ENCODE data around the gene DNAH8.

The DNAH8 gene

GRCh38 chr6:38767560-38767959 lies 52.4 kb downstream of the DNAH8 start:
- DNase-seq (ENCODE audit: low read depth), result no peak
- H3K4me3 ChIP-seq (ENCODE audit: low read depth, low read length), result no peak overlapping the region
- TF ChIP-seq CTCF (IDR thresholded peaks at IDR 0.05; ENCODE audit: control insufficient read depth, extremely low read depth, insufficient read depth), result no peak

DNA sequence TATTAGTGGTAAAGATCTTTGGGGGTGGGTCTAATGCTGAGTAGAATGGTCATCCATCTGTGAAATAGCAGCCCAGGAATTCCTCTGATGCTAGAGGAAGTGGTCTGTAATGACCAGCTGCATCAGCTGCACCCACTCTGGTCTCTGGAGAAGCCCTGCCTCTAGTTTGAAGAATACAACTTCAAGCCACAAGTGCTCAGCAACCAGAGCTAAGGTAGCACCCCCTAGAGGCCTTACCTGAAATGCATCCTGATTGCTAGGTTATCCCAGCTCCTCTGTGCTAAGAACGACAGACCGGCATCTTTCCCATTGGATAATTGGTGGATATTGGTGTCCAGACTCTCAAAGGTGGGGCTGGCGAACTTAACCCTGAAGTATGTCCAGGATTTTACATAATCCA lies 58.2 kb downstream of the DNAH8 start:
- no peak for DNase-seq (ENCODE audit: low read depth)
- peak; percentile 19; the same call in 1 of the 2 replicates for TF ChIP-seq CTCF (IDR thresholded peaks at IDR 0.05; ENCODE audit: control insufficient read depth, extremely low read depth, insufficient read depth)
- H3K4me3 ChIP-seq (ENCODE audit: low read depth, low read length), result no peak overlapping the region

DNA sequence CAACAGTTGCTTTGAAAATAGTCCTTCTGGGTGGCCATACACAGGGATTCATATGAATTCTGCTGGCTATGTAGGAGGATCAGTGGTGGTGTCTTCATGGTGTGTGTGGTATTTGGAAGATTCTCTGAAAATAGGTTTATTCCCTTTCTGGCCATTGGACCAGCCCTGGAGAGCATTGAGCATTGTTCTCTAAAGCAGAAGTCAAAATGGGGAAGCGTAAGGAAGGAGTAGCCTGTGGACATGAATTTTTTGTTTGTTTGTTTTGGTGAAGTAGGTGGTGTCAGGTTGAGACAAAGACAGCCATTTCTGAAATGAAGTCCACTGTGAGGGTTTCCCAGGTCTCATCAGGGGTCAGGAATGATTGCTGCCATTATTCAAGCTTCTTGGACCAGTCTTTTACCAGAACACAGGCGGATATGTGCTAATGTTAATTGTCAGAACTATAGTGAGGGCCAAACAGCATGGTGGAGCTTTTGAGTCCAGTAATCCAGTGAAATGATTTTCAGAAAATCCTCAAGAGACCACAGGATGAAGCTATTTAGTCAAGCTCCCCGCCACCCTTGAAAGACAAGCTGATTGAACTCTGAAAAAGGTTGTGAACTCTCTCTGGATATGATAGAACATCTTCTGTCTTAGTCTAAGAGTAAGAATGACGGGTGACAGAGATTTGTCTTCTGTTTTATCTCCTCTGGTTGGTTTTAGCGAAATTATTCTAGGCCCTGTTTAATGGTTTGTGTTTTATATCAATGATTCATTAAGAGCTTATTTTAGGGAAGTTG lies 60.0 kb downstream of the DNAH8 start:
- no peak for TF ChIP-seq CTCF (IDR thresholded peaks at IDR 0.05; ENCODE audit: control insufficient read depth, extremely low read depth, insufficient read depth)
- H3K4me3 ChIP-seq (ENCODE audit: low read depth, low read length), result no peak overlapping the region
- no peak for DNase-seq (ENCODE audit: low read depth)

- TF ChIP-seq CTCF (IDR thresholded peaks at IDR 0.05; ENCODE audit: control insufficient read depth, extremely low read depth, insufficient read depth), result no peak
- no peak for DNase-seq (ENCODE audit: low read depth)
- H3K4me3 ChIP-seq (ENCODE audit: low read depth, low read length), result no peak overlapping the region
Measured at GRCh38 chr6:38775870-38776269, 60.8 kb downstream of the DNAH8 start.

GRCh38 chr6:38776515-38776914 lies 61.4 kb downstream of the DNAH8 start:
- no peak for DNase-seq (ENCODE audit: low read depth)

GRCh38 chr6:38779310-38780062 lies 64.4 kb downstream of the DNAH8 start:
- H3K4me3 ChIP-seq (ENCODE audit: low read depth, low read length), result no peak overlapping the region
- no peak for TF ChIP-seq CTCF (IDR thresholded peaks at IDR 0.05; ENCODE audit: control insufficient read depth, extremely low read depth, insufficient read depth)
- DNase-seq (ENCODE audit: low read depth), result no peak

More at GRCh38 chr6:38776515-38776914, 61.4 kb downstream of the DNAH8 start:
- H3K4me3 ChIP-seq (ENCODE audit: low read depth, low read length), result no peak overlapping the region
- TF ChIP-seq CTCF (IDR thresholded peaks at IDR 0.05; ENCODE audit: control insufficient read depth, extremely low read depth, insufficient read depth), result no peak

Measured in LNCaP clone FGC (cell line).